Fibroblast of lung (primary cell): ENCODE measurements around the gene C16orf96. TPM values are rescaled to one million over a fixed set of nuclear protein-coding genes. Genes with fewer than 3 reads are reported as not detected.

Source experiments
- DNase-seq, 2 donors: peaks; one replicate each; pipeline versions ENCODE4 v3.0.0 to v3.0.0-alpha.2; 2010; ENCODE audit warnings: low read depth in 2 of 2
- H2AFZ ChIP-seq: 2 replicates; pipeline ENCODE4 v1.5.1; 2012; ENCODE audit warnings: low read length, control low read depth, inconsistent platforms
- H3K27ac ChIP-seq: 2 replicates; pipeline ENCODE4 v1.5.1; 2011; ENCODE audit warnings: low read length, control low read depth; ENCODE audit not compliant: insufficient read depth
- H3K27me3 ChIP-seq: 2 replicates; pipeline ENCODE4 v1.5.1; 2011; ENCODE audit warnings: mild to moderate bottlenecking, low read length; ENCODE audit not compliant: control insufficient read depth, insufficient read depth
- H3K36me3 ChIP-seq: 2 replicates; pipeline ENCODE4 v1.5.1; 2011; ENCODE audit warnings: low read length; ENCODE audit not compliant: control insufficient read depth, insufficient read depth
- H3K4me1 ChIP-seq: 2 replicates; pipeline ENCODE4 v1.5.1; 2011; ENCODE audit warnings: low read length; ENCODE audit not compliant: control insufficient read depth, insufficient read depth; ENCODE audit errors: extremely low read depth
- H3K4me2 ChIP-seq: 2 replicates; pipeline ENCODE4 v1.5.1; 2011; ENCODE audit warnings: low read length, control low read depth; ENCODE audit not compliant: insufficient read depth; ENCODE audit errors: extremely low read depth
- H3K4me3 ChIP-seq, 4 experiments: fragments of 200-600 bp in 1 of 4; sonication (generic) in 1 of 4; replicated peaks in 1 of 4; 2 replicates each; pipeline ENCODE4 v1.5.1; 2011 to 2016; ENCODE audit warnings: low read length in 4 of 4, low read depth in 3 of 4, mild to moderate bottlenecking in 3 of 4, control low read depth in 2 of 4, inconsistent platforms in 1 of 4, mixed read lengths in 1 of 4; ENCODE audit not compliant: insufficient read depth in 1 of 4; ENCODE audit errors: control extremely low read depth in 1 of 4
- H3K79me2 ChIP-seq: 2 replicates; pipeline ENCODE4 v1.5.1; 2012; ENCODE audit warnings: mild to moderate bottlenecking, low read length, inconsistent platforms; ENCODE audit not compliant: control insufficient read depth, insufficient read depth
- H3K9ac ChIP-seq: 2 replicates; pipeline ENCODE4 v1.5.1; 2011; ENCODE audit warnings: mild to moderate bottlenecking, low read length, control low read depth; ENCODE audit not compliant: insufficient read depth
- H3K9me3 ChIP-seq: 2 replicates; pipeline ENCODE4 v1.5.1; 2012; ENCODE audit warnings: low read depth, low read length; ENCODE audit not compliant: control insufficient read depth, insufficient read depth
- H4K20me1 ChIP-seq: 2 replicates; pipeline ENCODE4 v1.5.1; 2011; ENCODE audit warnings: low read length; ENCODE audit not compliant: control insufficient read depth, insufficient read depth; ENCODE audit errors: extremely low read depth
- EZH2 ChIP-seq: IDR thresholded peaks from 2 replicates; pipeline ENCODE4 v1.5.1; 2012; ENCODE audit warnings: low read length, control low read depth, mild to moderate bottlenecking; ENCODE audit errors: missing control alignments
- polyA plus RNA-seq, 2 donors: library from polyadenylated mRNA; depleted of rRNA in 1 of 2; stranded (reverse) in 1 of 2; unstranded in 1 of 2; fragments of >200 nt; gene quantifications; 2 replicates each; pipeline ENCODE4 v1.2.1, GENCODE V29; 2011 to 2012; ENCODE audit warnings: missing spikeins in 1 of 2
- total RNA-seq: library from RNA; depleted of rRNA; stranded (reverse); fragments of >200 nt; gene quantifications from 2 replicates; pipeline ENCODE4 v1.2.1, GENCODE V29; 2014
- TF ChIP-seq, protein P1 (sequence below), 2 donors: IDR thresholded peaks in 1 of 2; conservative IDR thresholded peaks in 1 of 2; 1 replicate in 1 of 2; 2 replicates in 1 of 2; pipeline ENCODE4 v1.5.1; 2011 to 2012; ENCODE audit warnings: low read length in 2 of 2, control low read depth in 1 of 2, inconsistent platforms in 1 of 2, low read depth in 1 of 2, mild to moderate bottlenecking in 1 of 2

The C16orf96 gene
- total and polyA plus RNA-seq, 2 donors (not counting 1 experiment from before 2014, with no cell fraction given) = under 0.01 TPM; not detected in 1

DNA sequence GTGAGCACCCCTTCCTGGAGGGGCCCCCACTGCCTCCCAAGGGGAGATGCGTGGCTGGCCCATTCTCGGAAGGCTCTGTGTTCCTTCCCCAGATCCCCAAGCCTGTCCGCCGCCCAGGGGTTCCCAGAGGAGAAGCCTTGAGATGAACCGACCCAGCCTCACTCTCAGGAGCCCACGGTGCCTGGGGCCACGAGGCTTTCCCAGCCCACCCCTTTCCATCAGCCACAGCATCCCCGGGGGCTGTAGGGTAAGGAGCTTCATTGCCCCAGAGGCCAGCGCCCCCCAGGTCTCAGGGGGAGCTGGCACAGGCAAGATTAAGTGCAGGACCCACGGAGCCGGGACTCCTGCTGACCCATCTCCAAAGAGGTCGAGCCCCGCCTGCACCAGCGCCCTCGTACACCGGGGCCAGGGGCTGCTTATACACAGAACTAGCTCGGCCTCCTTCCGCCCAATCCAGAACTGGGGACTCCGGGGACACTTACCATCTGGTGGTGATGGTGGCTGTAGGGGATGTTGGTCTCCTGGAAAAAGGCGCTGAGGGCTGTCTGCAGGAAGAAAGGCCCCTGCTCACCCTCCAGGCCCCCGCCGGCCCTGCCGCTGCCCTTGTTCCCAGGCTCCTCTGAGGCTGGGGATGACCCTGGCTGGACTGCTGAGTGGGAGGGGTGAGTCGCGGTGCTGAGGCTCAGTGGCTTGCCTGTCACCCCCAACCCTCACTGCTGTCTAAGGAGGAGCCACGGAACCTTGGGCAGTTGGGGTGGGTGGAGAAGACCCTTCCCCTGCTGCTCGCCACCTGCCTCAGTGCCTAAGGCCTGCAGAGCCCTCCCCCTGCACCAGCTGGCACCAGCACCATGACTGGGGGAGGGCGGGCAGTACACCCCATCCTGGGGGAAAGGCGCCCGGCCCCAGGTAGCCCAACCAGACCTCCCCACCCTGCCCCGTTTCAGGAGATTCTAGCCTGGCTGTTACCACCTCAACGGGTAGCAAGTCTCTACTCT is 54.2 kb downstream of the C16orf96 start:
- Histone ChIP-seq H3K27ac (no peak overlapping the region), H3K36me3 (peaks cover 5% of the 10 kb centered on the region), H3K79me2 (peaks cover 25% of the 10 kb centered on the region), H3K27me3 (no peaks in the 10 kb centered on the region), H2AFZ (no peak overlapping the region), H3K9ac (no peak overlapping the region), H4K20me1 (no peaks in the 10 kb centered on the region), H3K4me2 (no peak overlapping the region), H3K9me3 (no peaks in the 10 kb centered on the region), H3K4me1 (peaks cover 5% of the 10 kb centered on the region), H3K4me3 (no peak overlapping the region)
- DNase-seq = no peak
- TF ChIP-seq, protein P1, sequence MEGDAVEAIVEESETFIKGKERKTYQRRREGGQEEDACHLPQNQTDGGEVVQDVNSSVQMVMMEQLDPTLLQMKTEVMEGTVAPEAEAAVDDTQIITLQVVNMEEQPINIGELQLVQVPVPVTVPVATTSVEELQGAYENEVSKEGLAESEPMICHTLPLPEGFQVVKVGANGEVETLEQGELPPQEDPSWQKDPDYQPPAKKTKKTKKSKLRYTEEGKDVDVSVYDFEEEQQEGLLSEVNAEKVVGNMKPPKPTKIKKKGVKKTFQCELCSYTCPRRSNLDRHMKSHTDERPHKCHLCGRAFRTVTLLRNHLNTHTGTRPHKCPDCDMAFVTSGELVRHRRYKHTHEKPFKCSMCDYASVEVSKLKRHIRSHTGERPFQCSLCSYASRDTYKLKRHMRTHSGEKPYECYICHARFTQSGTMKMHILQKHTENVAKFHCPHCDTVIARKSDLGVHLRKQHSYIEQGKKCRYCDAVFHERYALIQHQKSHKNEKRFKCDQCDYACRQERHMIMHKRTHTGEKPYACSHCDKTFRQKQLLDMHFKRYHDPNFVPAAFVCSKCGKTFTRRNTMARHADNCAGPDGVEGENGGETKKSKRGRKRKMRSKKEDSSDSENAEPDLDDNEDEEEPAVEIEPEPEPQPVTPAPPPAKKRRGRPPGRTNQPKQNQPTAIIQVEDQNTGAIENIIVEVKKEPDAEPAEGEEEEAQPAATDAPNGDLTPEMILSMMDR (conservative IDR thresholded peaks at IDR 0.05 in 1 of 2, IDR thresholded peaks at IDR 0.05 in 1 of 2; ENCODE audit: low read depth in 1 of 2, low read length in 2 of 2) = no peak
- no peak for TF ChIP-seq EZH2

DNA sequence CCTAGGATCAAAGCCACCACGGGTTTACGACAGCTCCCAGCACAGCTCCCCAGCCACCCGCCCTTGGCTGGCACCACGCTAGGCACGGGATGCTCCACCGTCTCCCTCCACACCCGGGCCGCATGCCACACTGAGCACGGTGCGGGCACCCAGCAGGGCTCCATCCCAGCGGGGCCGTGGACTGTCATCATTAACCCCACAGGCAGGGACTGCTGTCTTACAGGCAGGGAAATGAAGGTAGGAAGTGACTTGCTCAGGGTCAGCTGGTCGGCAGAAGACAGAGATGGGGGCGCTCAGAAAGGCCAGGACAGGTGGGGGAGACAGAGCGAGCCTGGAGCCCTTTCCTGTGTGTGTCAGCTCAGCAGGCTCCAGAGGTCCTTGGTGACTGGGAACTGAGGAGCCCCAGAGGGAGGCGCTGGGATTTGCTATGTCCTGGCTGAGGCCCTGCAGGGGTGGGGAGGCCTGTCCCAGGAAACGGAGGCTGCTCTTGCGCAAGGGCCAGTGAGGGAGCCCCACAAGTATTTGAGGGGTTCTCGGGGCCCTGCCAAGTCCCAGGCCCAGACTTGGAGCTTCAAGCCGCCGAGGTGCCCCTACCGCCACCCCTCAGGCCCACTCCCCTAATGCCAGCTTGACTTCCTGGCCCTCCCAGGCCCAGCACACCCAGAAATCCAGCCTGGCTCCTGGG is 55.3 kb downstream of the C16orf96 start:
- H3K79me2 ChIP-seq = peaks cover 25% of the 10 kb centered on the region
- H3K36me3 ChIP-seq = peaks cover 5% of the 10 kb centered on the region
- no peak overlapping the region for H2AFZ ChIP-seq
- H4K20me1 ChIP-seq = no peaks in the 10 kb centered on the region
- H3K4me3 ChIP-seq = no peak overlapping the region
- DNase-seq = peak in 1 of 2 donors; percentile 19
- H3K4me2 ChIP-seq = no peak overlapping the region
- no peak overlapping the region for H3K27ac ChIP-seq
- TF ChIP-seq EZH2 = no peak
- TF ChIP-seq, protein P1 (conservative IDR thresholded peaks at IDR 0.05 in 1 of 2, IDR thresholded peaks at IDR 0.05 in 1 of 2; ENCODE audit: low read depth in 1 of 2, low read length in 2 of 2) = no peak
- no peak overlapping the region for H3K9ac ChIP-seq
- H3K27me3 ChIP-seq = no peaks in the 10 kb centered on the region
- peaks cover 5% of the 10 kb centered on the region for H3K4me1 ChIP-seq
- no peaks in the 10 kb centered on the region for H3K9me3 ChIP-seq

DNA sequence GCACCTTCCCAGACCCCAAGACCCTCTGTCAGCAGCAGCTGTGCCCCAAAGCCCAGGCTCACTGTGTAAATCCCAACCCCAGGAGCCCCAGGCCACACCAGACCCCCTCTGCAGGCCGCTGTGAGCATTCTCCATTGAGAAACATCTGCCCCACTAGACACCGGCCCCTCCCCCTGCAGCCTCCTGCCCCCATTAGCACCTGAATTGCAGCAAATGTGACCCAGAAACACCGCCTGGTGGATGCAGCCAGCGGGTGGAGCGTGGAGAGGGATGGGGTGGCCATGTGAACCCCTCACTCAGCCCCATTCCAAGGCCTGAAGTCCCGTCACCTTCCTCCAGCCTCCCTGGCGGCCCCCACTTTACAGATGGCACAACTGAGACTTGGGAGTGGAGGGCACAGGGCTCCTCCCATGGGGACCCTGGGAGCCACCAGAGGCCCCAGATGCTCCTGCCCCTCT is 56.4 kb downstream of the C16orf96 start:
- no peaks in the 10 kb centered on the region for H4K20me1 ChIP-seq
- peak overlapping the region; percentile 84 for H3K4me2 ChIP-seq
- H3K27me3 ChIP-seq = no peaks in the 10 kb centered on the region
- H2AFZ ChIP-seq = no peak overlapping the region
- TF ChIP-seq, protein P1 (conservative IDR thresholded peaks at IDR 0.05 in 1 of 2, IDR thresholded peaks at IDR 0.05 in 1 of 2; ENCODE audit: low read depth in 1 of 2, low read length in 2 of 2) = peak in 1 of 2 donors; percentile 10
- TF ChIP-seq EZH2 = no peak
- peaks cover 5% of the 10 kb centered on the region for H3K4me1 ChIP-seq
- peaks cover 25% of the 10 kb centered on the region for H3K79me2 ChIP-seq
- H3K9ac ChIP-seq = no peak overlapping the region
- H3K36me3 ChIP-seq = peaks cover 5% of the 10 kb centered on the region
- no peak for DNase-seq
- peak overlapping the region in 1 of 4 experiments; percentile 75 for H3K4me3 ChIP-seq
- no peak overlapping the region for H3K27ac ChIP-seq
- H3K9me3 ChIP-seq = no peaks in the 10 kb centered on the region
